OCI-LY7 (cell line): ENCODE data around the gene ATF1. TPM values are rescaled to one million over a fixed set of nuclear protein-coding genes. Genes with fewer than 3 reads are reported as not detected.

ENCODE experiments used
- Bru-seq: library from RNA; stranded (reverse); fragments of 400-500 nt; gene quantifications from one replicate; lab custom pipeline; 2021; lab: Mats Ljungman, UMichigan
- BruChase-seq, 2 experiments: library from RNA; stranded (reverse); fragments of 400-500 nt; gene quantifications; one replicate each; lab custom pipeline; 2021; lab: Mats Ljungman, UMichigan
- BruUV-seq: library from RNA; stranded (reverse); fragments of 400-500 nt; replicated peaks from 2 replicates; lab custom pipeline; 2021; lab: Mats Ljungman, UMichigan
- CTCF ChIA-PET: fragments of 300-600 bp; sonication (Branson Sonifier 250); formaldehyde crosslinking; loops from one replicate; lab custom pipeline; 2022; ENCODE audit warnings: antibody characterized with exemption; ENCODE audit not compliant: unreplicated experiment; lab: Charles Lee
- POLR2A ChIA-PET: fragments of 300-600 bp; sonication (Branson Sonifier 250); formaldehyde crosslinking; loops from one replicate; lab custom pipeline; 2022; ENCODE audit warnings: antibody characterized with exemption; lab: Charles Lee
- DNase-seq: peaks from one replicate; pipeline ENCODE4 v3.0.0-alpha.2; 2015; ENCODE audit warnings: low spot score
- H2AFZ ChIP-seq: fragments of 200-600 bp; sonication (generic), shearing (Covaris generic); 2 replicates; pipeline ENCODE4 v1.6.1; 2014; ENCODE audit warnings: mild to moderate bottlenecking, antibody characterized with exemption, low read length, moderate library complexity
- H3K27ac ChIP-seq: fragments of 200-600 bp; sonication (generic); 2 replicates; pipeline ENCODE4 v1.5.1; 2014; ENCODE audit warnings: mixed run types, low read depth, mild to moderate bottlenecking, moderate library complexity, low read length, inconsistent platforms; ENCODE audit not compliant: poor library complexity, severe bottlenecking
- H3K36me3 ChIP-seq: fragments of 200-600 bp; sonication (generic); 2 replicates; pipeline ENCODE4 v1.6.1; 2014; ENCODE audit warnings: mild to moderate bottlenecking, antibody characterized with exemption, low read length, moderate library complexity, mixed read lengths; ENCODE audit not compliant: insufficient read depth
- H3K4me1 ChIP-seq: fragments of 200-600 bp; sonication (generic); 2 replicates; pipeline ENCODE4 v1.5.1; 2014; ENCODE audit warnings: mild to moderate bottlenecking, low read length; ENCODE audit not compliant: insufficient read depth, poor library complexity, severe bottlenecking
- H3K4me2 ChIP-seq: fragments of 200-600 bp; sonication (generic); 2 replicates; pipeline ENCODE4 v1.6.1; 2014; ENCODE audit warnings: mild to moderate bottlenecking, low read length
- H3K4me3 ChIP-seq: fragments of 200-600 bp; sonication (generic); 2 replicates; pipeline ENCODE4 v1.5.1; 2014; ENCODE audit warnings: mild to moderate bottlenecking, low read depth, low read length; ENCODE audit not compliant: poor library complexity, severe bottlenecking
- H3K79me2 ChIP-seq: fragments of 200-600 bp; sonication (generic); 2 replicates; pipeline ENCODE4 v1.6.1; 2016; ENCODE audit warnings: low read depth, mild to moderate bottlenecking, low read length, moderate library complexity, mixed read lengths; ENCODE audit not compliant: insufficient read depth
- H3K9me2 ChIP-seq: fragments of 200-600 bp; sonication (generic); 2 replicates; pipeline ENCODE4 v1.6.1; 2016; ENCODE audit warnings: mild to moderate bottlenecking, low read length, mixed read lengths; ENCODE audit not compliant: insufficient read depth
- H3K9me3 ChIP-seq: fragments of 200-600 bp; sonication (generic); 2 replicates; pipeline ENCODE4 v1.6.1; 2014; ENCODE audit warnings: mild to moderate bottlenecking, mixed run types, low read length, mixed read lengths
- H4K20me1 ChIP-seq: fragments of 200-600 bp; sonication (generic); 2 replicates; pipeline ENCODE4 v1.6.1; 2014; ENCODE audit warnings: mild to moderate bottlenecking, antibody characterized with exemption, low read length, moderate library complexity, mixed read lengths; ENCODE audit not compliant: insufficient read depth
- EZH2phosphoT487 ChIP-seq: fragments of 200-600 bp; sonication (generic); IDR thresholded peaks from 2 replicates; pipeline ENCODE4 v1.6.1; 2018; ENCODE audit warnings: low read depth, borderline replicate concordance, mild to moderate bottlenecking, mixed run types, antibody characterized with exemption, low read length, moderate library complexity, mixed read lengths
- intact Hi-C: fragments of 100-400 bp; cut with micrococcal nuclease; formaldehyde crosslinking; loops from one replicate; pipeline ENCODE4 v1.10.0; 2022; ENCODE audit not compliant: unreplicated experiment
- long read RNA-seq: library from polyadenylated mRNA; stranded (forward); transcript quantifications from one replicate; pipeline ENCODE4 v2.0.0, GENCODE V29; 2022
- total RNA-seq, 2 experiments: library from RNA; depleted of rRNA in 1 of 2; stranded (reverse); fragments of >200 nt in 1 of 2; shearing (Covaris generic) in 1 of 2; gene quantifications; 2 replicates each; pipeline ENCODE4 v1.2.3, GENCODE V29; 2014 to 2022
- TF ChIP-seq, protein P1 (sequence below): fragments of 200-600 bp; sonication (generic); conservative IDR thresholded peaks from 2 replicates; pipeline ENCODE4 v1.5.1; 2014; ENCODE audit warnings: mild to moderate bottlenecking, antibody characterized with exemption, low read length, moderate library complexity, mixed read lengths

The ATF1 gene
- total RNA-seq (2014; rRNA removed; shearing (Covaris generic)): 47.4 and 83.3 TPM in 2 replicates
- total RNA-seq (2022): 54.7 and 55.7 TPM in 2 replicates
- Bru-seq, nascent RNA: percentile 73 among the genes with signal in this experiment
- BruChase-seq, experiment 1, labeled RNA remaining after a 6-hour chase: percentile 69 among the genes with signal in this experiment
- percentile 76 among the genes with signal in this experiment for BruChase-seq, experiment 2, labeled RNA remaining after a 2-hour chase
- long read RNA-seq, transcript ATF1-201 (7 exons, 2,181 nt): major isoform, 68 of 85 reads
- long read RNA-seq, partial matches to known transcripts: 3 of 85 reads
- long read RNA-seq, other reads (novel, unspliced or antisense): 14 of 85 reads

DNA sequence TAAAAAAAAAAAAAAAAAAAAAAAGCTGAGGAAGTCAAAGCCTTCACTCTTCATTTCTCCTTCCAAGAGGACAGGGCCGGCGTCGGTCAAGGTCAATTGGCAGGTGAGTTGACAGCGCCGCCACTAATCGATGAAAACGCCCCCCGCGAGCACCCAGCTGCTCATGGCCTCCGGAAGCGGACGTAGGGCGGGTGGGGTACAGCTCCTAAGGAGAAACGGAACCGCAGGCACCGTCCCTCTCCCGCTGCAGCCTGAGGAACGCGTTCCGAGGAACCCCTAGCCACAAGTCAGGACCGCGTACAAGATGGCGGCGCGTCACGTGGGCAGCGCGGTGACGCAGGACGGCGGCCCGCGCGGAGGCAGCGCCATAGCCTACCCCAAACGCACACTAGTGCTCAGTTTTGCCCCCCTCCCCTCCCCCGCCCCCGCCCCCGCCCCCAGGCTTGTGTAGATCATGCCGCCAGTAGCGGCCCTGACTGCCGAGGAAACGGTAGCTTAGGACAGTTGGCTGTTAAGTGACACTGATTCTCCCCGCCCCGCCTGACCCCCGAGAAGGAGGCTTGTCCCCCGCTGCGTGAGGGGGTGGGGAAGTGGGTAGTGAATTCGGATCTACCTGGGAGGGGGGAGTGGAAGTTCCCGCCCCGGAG, at the start of gene ATF1:
ATF1 (plus strand) TSS at position 463 of the 647 bp plus-strand sequence. CDS start 16,045 bp downstream, outside the sequence.
- Histone ChIP-seq H3K36me3 (peaks cover 21% of the 10 kb centered on the region), H4K20me1 (no peaks in the 10 kb centered on the region), H2AFZ (peak within 1 kb of the TSS; percentile 58; the same call in 1 of the 2 replicates), H3K4me1 (peaks cover 32% of the 10 kb centered on the region), H3K9me3 (peaks cover 8% of the 10 kb centered on the region; the same call in 1 of the 2 replicates), H3K79me2 (peaks cover 57% of the 10 kb centered on the region), H3K4me2 (peak within 1 kb of the TSS; percentile 79), H3K9me2 (no peaks in the 10 kb centered on the region), H3K4me3 (peak within 1 kb of the TSS; percentile 82), H3K27ac (peak within 1 kb of the TSS; percentile 84)
- CTCF ChIA-PET: interaction anchor here (0.5 kb wide), 1 partner anchor 1360 kb away, joined by 3 read pairs; no protein-coding TSS in a partner anchor
- TF ChIP-seq, protein P1, sequence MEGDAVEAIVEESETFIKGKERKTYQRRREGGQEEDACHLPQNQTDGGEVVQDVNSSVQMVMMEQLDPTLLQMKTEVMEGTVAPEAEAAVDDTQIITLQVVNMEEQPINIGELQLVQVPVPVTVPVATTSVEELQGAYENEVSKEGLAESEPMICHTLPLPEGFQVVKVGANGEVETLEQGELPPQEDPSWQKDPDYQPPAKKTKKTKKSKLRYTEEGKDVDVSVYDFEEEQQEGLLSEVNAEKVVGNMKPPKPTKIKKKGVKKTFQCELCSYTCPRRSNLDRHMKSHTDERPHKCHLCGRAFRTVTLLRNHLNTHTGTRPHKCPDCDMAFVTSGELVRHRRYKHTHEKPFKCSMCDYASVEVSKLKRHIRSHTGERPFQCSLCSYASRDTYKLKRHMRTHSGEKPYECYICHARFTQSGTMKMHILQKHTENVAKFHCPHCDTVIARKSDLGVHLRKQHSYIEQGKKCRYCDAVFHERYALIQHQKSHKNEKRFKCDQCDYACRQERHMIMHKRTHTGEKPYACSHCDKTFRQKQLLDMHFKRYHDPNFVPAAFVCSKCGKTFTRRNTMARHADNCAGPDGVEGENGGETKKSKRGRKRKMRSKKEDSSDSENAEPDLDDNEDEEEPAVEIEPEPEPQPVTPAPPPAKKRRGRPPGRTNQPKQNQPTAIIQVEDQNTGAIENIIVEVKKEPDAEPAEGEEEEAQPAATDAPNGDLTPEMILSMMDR: no peak
- no peak for TF ChIP-seq EZH2phosphoT487
- POLR2A ChIA-PET: interaction anchor here (0.6 to 1.7 kb wide), 9 partner anchors 9 to 679 kb away, joined by 3 to 6 read pairs (median 3); partner anchors contain the start of gene SMARCD1
- no TSS peak for BruUV-seq
- intact Hi-C loops: loop anchor here (2.0 to 10.0 kb wide), 5 partner anchors 161 to 581 kb away; partner anchors contain the start of genes CELA1, DAZAP2 and SLC11A2
- DNase-seq: peak; percentile 94

DNA sequence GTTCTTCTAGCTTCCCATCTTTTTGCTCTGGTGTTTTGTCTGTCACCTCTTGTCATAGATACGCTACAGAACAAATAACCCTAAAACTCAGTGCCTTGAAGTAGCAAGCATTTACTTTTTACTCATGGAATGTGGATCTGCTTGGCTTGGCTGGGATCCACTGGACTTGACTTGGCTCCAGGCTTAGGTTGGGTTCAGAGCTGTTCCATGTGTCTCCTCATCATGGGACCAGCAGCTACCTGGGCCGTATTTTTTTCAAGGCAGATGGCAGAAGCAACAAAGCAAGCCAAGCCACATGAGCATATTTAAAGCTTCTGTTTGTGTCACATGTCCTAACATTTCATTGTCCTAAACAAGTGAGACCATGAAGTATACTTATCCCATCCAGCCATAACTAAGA, 48.7 kb upstream of the ATF1 start:
- no peaks in the 10 kb centered on the region for H3K9me2 ChIP-seq
- no TSS peak for BruUV-seq
- no peak overlapping the region for H2AFZ ChIP-seq
- H3K4me2 ChIP-seq: no peak overlapping the region
- ChIA-PET CTCF (no interaction called here), POLR2A (interaction anchor here (0.6 to 0.7 kb wide), 2 partner anchors 81 to 212 kb away, joined by 3 read pairs; no protein-coding TSS in a partner anchor)
- intact Hi-C loops: no loop called here
- H3K36me3 ChIP-seq: peaks cover 47% of the 10 kb centered on the region
- H3K79me2 ChIP-seq: no peaks in the 10 kb centered on the region
- H3K4me3 ChIP-seq: no peak overlapping the region
- no peak overlapping the region for H3K27ac ChIP-seq
- no peaks in the 10 kb centered on the region for H4K20me1 ChIP-seq
- no peak for DNase-seq
- TF ChIP-seq EZH2phosphoT487: no peak
- TF ChIP-seq, protein P1: no peak
- H3K4me1 ChIP-seq: no peaks in the 10 kb centered on the region
- H3K9me3 ChIP-seq: no peaks in the 10 kb centered on the region
